ENCODE data around the gene TOLLIP.
"Not testable (repeated sequence)": the region's sequence is repeated elsewhere in the genome, so short reads cannot be mapped to it uniquely, and the experiment has no call there.

TOLLIP gene

DNA sequence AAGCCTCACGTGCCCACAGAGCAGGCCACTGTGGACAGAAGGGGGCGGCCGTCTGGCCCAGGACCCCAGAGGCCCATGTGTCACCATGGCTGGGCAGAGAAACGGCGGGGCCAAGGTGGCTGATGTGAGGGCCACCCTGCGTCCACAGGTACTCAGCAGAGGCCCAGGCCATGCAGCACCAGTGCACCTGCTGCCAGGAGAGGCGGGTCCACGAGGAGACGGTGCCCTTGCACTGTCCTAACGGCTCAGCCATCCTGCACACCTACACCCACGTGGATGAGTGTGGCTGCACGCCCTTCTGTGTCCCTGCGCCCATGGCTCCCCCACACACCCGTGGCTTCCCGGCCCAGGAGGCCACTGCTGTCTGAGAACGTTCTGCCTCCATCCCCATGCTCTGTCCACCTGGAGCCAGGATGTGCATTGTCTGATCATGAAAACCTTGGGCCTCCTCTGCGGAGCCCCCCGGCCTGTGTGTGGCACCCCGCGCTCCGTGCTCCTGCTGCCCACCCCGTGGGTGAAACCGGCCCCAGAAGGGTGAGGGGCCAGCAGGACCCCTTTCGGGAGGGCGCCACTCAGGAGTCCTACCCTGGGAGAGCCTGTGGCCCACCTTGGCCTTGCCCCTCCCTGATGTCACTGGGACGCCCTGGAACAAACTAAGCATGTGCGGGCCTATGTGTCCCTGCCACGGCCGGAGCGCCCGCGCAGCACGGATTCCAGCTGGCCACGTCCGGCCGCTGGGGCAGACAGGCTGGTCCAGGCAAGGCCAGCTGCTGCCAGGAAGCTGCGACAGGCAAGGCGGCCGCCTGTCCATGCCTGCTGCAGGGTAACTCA is 48.0 kb downstream of the TOLLIP start:
- no peak for DNase-seq

DNA sequence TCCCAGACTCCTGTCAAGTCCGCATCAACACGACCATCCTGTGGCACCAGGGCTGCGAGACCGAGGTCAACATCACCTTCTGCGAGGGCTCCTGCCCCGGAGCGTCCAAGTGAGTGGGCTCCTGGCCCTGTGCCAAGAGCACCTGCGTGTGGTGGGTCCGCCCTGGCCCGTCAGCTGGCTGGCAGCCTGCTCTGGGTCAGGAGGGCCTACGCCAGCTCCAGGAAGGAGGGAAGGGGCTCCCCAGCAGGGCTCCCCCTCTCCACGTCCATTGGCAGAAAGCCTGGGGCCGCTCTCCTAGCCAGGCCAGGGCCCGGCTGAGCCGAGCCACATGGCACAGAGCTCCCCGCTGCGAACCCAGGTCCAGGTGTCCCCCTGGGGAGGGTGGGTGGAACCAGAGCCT is 48.8 kb downstream of the TOLLIP start:
- no peak for DNase-seq

DNA sequence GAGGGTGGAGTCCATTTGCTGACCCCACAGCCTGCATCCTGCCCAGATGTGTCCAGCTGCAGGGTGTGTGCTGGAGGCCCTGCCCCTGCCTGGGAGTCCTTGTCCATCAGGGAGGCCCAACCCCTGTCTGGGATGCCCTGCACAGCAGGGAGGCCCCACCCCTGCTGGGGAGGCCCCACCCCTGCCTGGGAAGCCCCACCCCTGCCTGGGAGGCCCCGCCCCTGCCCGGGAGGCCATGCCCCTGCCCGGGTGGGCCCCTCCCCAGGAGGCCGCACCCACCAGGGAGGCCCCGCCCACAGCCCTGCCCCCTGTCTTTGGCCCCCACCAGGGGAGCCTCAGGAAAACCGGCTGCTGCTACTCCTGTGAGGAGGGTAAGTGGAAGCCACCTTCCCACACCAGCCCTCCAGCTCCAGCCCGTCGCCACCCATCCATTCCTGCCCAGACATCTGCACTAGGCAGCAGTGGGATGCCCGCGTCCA is 49.4 kb downstream of the TOLLIP start:
- no peak for DNase-seq

DNA sequence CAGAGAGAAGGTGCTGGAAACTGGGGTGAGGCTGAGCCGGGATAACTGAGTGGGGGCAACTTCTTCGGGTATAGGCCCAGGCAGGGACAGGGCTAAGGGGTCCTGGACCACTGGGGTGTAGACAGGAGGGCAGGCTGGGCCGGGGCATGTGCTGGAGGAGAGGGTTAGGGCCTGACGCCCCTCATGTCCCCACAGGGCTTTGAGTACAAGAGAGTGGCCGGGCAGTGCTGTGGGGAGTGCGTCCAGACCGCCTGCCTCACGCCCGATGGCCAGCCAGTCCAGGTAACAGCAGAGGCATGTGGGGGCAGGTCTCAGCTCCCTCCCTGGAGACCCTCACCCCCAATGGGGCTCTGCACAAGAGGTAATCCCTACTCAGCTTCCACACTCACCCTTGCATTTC is 49.9 kb downstream of the TOLLIP start:
- DNase-seq, result no peak

DNA sequence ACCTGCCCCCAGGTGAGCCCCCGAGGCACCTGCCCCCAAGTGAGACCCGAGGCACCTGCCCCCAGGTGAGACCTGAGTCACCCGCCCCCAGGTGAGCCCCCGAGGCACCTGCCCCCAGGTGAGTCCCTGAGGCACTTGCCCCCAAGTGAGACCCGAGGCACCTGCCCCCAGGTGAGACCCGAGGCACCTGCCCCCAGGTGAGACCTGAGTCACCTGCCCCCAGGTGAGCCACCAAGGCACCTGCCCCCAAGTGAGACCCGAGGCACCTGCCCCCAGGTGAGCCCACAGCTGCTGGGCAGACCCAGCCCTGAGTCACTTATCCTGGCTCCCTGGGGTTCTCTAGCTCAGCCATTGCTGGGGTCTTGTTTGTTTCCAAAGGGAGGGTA is 50.4 kb downstream of the TOLLIP start:
- DNase-seq, result no peak

DNA sequence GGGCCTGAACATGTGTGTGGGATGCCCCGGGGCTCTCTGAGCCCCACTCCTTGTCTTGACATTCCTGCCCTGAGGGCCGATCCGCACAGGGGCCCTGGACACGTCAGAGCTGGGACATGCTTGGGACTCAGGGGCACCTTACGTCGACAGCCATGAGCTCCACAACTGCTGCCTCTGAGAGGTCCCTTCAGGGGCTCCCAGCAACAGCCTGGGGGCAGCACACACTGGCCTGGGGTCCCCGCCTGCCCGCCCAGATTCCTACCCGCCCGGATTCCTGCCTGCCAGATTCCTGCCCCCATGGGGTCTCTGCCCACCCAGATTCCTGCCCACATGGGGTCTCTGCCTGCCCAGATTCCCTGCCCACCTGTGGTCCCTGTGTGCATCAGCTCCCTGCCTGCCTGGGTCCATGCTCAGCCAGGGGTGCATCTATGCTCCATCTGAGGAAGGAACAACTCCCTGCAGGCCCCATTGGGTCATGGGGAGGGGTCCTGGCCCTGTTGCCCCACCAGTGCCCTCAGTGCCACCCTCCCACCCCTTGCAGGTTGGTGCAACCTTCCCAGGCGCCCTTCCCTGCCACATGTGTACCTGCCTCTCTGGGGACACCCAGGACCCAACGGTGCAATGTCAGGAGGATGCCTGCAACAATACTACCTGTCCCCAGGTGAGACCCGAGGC is 50.9 kb downstream of the TOLLIP start:
- DNase-seq, result no peak

DNA sequence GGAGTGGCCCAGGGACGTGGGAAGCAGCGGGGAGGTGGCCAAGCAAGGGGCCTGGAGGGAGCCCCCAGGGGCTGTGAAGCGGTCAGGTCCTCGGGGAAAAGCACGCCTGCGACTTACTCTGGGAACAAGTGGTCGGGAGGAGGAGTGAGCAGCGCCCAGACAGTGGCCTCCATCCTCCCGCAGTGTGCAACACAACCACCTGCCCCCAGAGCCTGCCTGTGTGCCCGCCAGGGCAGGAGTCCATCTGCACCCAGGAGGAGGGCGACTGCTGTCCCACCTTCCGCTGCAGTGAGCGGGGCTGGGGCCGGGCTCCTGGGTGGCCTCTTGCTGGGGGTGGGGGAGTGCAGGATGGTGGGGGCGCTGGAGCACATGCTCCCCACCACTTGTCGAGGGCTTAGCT is 51.5 kb downstream of the TOLLIP start:
- no peak for DNase-seq

DNA sequence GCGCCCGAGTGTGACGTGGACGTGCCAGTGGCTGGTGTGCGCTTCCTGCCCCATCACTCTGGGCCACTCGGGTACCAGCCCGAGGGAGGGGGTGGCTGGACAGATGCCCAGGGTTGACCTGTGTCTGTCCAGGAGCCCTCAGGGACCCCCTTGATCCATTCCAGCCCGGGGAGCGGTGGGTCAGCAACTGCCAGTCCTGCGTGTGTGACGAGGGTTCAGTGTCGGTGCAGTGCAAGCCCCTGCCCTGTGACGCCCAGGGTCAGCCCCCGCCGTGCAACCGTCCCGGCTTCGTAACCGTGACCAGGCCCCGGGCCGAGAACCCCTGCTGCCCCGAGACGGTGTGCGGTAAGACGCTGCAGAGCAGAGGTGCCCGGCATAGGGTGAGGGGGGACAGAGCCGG is 52.1 kb downstream of the TOLLIP start:
- DNase-seq, result no peak

DNA sequence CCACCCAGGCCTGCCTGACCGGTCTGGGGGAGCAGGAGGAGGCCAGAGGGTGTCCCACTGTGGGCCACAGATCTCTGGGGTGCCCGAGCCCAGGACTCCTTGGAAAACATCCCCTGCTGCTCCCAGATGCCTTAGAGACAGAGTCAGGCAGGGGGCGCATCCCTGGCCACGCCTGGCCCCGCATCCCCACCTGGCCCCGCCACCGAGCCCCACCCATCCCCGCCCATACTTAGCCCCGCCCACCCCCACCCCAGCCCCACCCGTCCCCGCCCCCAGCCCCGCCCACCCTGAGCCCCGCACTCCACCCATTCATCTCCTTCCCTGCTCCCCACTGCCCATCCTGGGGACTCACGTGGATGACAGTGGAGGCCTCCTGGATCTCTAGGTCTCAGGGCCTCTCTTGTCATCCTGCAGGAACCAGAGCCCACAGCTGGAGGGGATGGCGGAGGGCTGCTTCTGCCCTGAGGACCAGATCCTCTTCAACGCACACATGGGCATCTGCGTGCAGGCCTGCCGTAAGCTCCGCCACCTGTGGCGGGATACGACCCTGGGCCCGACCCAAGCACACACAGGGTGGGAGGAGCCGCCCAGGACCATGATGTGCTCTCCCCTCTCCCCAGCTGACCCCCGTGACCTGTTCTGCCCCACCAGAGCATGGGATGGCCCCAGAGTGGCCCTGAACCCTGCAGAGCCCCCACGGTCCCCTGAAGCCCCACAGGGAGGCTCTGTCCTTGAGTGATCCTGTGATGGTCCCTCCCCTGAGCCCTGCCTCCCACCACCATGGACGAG is 53.0 kb downstream of the TOLLIP start:
- no peak for DNase-seq

DNA sequence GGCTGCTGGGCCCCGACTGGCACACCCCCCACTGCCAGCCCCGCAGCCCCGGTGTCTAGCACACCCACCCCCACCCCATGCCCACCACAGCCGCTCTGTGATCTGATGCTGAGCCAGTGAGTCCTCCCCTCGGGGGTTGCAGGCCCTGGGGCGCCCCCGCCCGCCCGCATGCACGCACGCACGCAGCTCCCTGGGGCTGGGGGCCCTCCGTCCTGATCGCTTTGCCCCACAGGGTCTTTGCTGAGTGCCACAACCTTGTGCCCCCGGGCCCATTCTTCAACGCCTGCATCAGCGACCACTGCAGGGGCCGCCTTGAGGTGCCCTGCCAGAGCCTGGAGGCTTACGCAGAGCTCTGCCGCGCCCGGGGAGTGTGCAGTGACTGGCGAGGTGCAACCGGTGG is 54.3 kb downstream of the TOLLIP start:
- DNase-seq, result no peak

DNA sequence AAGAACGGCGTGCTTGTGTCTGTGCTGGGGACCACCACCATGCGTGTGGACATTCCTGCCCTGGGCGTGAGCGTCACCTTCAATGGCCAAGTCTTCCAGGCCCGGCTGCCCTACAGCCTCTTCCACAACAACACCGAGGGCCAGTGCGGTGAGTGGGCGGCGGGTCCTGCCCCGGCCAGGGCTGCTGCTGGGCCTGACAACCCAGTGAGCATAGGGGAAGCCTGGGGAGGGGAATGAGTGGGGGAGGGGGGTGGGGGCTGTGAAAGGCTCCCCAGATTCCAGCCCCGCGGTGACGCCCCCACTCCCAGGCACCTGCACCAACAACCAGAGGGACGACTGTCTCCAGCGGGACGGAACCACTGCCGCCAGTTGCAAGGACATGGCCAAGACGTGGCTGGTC is 54.7 kb downstream of the TOLLIP start:
- DNase-seq, result no peak

DNA sequence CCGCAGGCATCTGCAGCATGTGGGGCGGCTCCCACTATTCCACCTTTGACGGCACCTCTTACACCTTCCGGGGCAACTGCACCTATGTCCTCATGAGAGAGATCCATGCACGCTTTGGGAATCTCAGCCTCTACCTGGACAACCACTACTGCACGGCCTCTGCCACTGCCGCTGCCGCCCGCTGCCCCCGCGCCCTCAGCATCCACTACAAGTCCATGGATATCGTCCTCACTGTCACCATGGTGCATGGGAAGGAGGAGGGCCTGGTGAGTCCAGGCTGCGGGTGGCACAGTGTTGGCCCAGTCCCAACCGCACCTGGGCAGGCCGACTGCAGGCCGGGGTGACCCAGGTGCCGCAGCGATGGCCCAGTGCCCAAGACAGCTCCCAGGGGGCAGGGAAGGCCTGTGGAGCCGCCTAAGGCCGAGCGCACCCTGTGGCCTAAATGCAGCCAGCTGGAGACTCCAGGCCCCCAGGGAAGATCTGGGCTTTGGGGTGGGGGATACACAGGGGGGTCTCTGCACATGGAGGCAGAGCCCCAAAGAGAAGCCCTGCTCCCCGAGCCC is 55.3 kb downstream of the TOLLIP start:
- no peak for DNase-seq

DNA sequence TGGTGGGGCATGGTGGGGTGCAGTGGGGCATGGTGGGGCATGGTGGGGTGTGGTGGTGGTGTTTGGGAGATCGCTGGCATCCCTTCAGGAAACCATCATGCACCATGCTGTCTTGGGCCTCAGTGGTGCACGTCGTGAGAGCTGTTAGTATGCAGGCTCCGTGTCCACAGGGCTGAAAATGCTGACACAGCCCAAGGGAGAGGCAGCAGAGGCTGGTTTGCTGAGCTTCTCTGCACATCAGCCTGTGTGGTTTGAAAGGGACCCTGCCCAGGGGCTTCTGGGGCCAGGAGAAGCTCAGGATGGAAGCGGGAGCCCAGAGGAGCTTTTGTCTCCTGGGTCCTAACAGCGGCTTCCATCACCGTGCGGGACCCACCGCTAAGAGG is 56.3 kb downstream of the TOLLIP start:
- no peak for DNase-seq

DNA sequence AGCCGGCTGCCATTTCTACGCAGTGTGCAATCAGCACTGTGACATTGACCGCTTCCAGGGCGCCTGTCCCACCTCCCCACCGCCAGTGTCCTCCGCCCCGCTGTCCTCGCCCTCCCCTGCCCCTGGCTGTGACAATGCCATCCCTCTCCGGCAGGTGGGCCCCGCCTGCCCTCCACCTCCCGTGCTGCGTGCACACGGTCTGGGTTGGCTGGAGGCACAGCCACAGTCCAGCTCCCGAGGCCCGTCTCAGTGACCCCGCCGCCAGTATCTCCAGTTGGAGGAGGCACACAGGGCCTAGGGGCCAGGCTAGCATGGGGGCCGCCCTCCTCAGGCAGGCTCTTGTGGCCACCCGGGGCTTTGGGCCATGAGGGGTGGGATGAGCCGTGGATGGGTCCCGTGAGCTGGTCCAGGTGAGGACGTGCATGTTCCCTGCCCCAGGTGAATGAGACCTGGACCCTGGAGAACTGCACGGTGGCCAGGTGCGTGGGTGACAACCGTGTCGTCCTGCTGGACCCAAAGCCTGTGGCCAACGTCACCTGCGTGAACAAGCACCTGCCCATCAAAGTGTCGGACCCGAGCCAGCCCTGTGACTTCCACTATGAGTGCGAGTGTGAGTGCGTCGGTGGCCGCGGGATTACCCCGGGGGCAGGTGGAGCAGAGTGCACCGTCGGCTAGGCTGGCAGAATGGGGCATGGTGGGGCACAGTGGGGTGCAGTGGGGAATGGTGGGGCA is 56.9 kb downstream of the TOLLIP start:
- no peak for DNase-seq

DNA sequence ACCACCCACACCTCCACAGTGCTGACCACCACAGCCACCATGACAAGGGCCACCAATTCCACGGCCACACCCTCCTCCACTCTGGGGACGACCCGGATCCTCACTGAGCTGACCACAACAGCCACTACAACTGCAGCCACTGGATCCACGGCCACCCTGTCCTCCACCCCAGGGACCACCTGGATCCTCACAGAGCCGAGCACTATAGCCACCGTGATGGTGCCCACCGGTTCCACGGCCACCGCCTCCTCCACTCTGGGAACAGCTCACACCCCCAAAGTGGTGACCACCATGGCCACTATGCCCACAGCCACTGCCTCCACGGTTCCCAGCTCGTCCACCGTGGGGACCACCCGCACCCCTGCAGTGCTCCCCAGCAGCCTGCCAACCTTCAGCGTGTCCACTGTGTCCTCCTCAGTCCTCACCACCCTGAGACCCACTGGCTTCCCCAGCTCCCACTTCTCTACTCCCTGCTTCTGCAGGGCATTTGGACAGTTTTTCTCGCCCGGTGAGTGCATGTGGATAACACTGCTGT is 58.1 kb downstream of the TOLLIP start:
- DNase-seq, result no peak

DNA sequence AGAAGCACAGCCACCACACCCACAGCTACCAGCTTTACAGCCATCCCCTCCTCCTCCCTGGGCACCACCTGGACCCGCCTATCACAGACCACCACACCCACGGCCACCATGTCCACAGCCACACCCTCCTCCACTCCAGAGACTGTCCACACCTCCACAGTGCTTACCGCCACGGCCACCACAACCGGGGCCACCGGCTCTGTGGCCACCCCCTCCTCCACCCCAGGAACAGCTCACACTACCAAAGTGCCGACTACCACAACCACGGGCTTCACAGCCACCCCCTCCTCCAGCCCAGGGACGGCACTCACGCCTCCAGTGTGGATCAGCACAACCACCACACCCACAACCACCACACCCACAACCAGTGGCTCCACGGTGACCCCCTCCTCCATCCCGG is 59.0 kb downstream of the TOLLIP start:
- not testable (repeated sequence) for DNase-seq

DNA sequence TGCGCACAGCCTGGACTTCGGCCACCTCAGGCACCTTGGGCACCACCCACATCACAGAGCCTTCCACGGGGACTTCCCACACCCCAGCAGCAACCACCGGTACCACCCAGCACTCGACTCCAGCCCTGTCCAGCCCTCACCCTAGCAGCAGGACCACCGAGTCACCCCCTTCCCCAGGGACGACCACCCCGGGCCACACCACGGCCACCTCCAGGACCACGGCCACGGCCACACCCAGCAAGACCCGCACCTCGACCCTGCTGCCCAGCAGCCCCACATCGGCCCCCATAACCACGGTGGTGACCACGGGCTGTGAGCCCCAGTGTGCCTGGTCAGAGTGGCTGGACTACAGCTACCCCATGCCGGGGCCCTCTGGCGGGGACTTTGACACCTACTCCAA is 60.5 kb downstream of the TOLLIP start:
- DNase-seq, result not testable (repeated sequence)

DNA sequence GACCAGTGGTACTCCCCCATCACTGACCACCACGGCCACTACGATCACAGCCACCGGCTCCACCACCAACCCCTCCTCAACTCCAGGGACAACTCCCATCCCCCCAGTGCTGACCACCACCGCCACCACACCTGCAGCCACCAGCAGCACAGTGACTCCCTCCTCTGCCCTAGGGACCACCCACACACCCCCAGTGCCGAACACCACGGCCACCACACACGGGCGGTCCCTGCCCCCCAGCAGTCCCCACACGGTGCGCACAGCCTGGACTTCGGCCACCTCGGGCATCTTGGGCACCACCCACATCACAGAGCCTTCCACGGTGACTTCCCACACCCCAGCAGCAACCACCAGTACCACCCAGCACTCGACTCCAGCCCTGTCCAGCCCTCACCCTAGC is 62.4 kb downstream of the TOLLIP start:
- DNase-seq, result not testable (repeated sequence)

DNA sequence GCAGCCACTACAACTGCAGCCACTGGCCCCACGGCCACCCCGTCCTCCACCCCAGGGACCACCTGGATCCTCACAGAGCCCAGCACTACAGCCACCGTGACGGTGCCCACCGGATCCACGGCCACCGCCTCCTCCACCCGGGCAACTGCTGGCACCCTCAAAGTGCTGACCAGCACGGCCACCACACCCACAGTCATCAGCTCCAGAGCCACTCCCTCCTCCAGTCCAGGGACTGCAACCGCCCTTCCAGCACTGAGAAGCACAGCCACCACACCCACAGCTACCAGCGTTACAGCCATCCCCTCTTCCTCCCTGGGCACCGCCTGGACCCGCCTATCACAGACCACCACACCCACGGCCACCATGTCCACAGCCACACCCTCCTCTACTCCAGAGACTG is 63.1 kb downstream of the TOLLIP start:
- DNase-seq, result not testable (repeated sequence)

DNA sequence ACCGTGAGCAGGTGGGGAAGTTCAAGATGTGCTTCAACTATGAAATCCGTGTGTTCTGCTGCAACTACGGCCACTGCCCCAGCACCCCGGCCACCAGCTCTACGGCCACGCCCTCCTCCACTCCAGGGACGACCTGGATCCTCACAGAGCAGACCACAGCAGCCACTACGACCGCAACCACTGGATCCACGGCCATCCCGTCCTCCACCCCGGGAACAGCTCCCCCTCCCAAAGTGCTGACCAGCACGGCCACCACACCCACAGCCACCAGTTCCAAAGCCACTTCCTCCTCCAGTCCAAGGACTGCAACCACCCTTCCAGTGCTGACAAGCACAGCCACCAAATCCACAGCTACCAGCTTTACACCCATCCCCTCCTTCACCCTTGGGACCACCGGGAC is 63.7 kb downstream of the TOLLIP start:
- DNase-seq, result not testable (repeated sequence)

DNA sequence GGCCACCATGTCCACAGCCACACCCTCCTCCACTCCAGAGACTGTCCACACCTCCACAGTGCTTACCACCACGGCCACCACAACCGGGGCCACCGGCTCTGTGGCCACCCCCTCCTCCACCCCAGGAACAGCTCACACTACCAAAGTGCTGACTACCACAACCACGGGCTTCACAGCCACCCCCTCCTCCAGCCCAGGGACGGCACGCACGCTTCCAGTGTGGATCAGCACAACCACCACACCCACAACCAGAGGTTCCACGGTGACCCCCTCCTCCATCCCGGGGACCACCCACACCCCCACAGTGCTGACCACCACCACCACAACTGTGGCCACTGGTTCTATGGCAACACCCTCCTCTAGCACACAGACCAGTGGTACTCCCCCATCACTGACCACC is 64.9 kb downstream of the TOLLIP start:
- DNase-seq, result not testable (repeated sequence)

DNA sequence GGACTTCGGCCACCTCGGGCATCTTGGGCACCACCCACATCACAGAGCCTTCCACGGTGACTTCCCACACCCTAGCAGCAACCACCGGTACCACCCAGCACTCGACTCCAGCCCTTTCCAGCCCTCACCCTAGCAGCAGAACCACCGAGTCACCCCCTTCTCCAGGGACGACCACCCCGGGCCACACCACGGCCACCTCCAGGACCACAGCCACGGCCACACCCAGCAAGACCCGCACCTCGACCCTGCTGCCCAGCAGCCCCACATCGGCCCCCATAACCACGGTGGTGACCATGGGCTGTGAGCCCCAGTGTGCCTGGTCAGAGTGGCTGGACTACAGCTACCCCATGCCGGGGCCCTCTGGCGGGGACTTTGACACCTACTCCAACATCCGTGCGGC is 65.9 kb downstream of the TOLLIP start:
- DNase-seq, result not testable (repeated sequence)

All from kidney glomerular epithelial cell (primary cell).